IPS DF 6.9 (cell line): ENCODE results near the gene XPOT.
A peak's percentile ranks its signal among the peaks of the same experiment; 100 is the strongest.

Experiments used
- DNase-seq: peaks from one replicate; pipeline ENCODE4 v3.0.0-alpha.2; 2013; ENCODE audit warnings: low read depth, low spot score
- H3K27ac ChIP-seq: one replicate; pipeline ENCODE4 v1.5.1; 2013; ENCODE audit warnings: low read length, control low read depth
- H3K27me3 ChIP-seq: 2 replicates; pipeline ENCODE4 v1.6.1; 2013; ENCODE audit warnings: mild to moderate bottlenecking, low read length; ENCODE audit not compliant: control insufficient read depth, insufficient read depth
- H3K36me3 ChIP-seq: 2 replicates; pipeline ENCODE4 v1.6.1; 2013; ENCODE audit warnings: low read length; ENCODE audit not compliant: control insufficient read depth, insufficient read depth
- H3K4me1 ChIP-seq: 2 replicates; pipeline ENCODE4 v1.6.1; 2013; ENCODE audit warnings: low read length; ENCODE audit not compliant: control insufficient read depth, insufficient read depth
- H3K4me3 ChIP-seq: 2 replicates; pipeline ENCODE4 v1.5.1; 2013; ENCODE audit warnings: mild to moderate bottlenecking, low read length
- H3K9me3 ChIP-seq: 2 replicates; pipeline ENCODE4 v1.6.1; 2013; ENCODE audit warnings: low read length, inconsistent platforms; ENCODE audit not compliant: control insufficient read depth, insufficient read depth
- WGBS: extraction: QIAGEN DNeasy Blood & Tissue Kit; methylation state at CpG from one replicate; pipeline ENCODE4 v1.1.7; 2013; ENCODE audit warnings: mixed read lengths, missing lambda C conversion rate; ENCODE audit not compliant: insufficient read length, insufficient coverage; 5-methylcytosine and 5-hydroxymethylcytosine counted together

Gene XPOT

DNA sequence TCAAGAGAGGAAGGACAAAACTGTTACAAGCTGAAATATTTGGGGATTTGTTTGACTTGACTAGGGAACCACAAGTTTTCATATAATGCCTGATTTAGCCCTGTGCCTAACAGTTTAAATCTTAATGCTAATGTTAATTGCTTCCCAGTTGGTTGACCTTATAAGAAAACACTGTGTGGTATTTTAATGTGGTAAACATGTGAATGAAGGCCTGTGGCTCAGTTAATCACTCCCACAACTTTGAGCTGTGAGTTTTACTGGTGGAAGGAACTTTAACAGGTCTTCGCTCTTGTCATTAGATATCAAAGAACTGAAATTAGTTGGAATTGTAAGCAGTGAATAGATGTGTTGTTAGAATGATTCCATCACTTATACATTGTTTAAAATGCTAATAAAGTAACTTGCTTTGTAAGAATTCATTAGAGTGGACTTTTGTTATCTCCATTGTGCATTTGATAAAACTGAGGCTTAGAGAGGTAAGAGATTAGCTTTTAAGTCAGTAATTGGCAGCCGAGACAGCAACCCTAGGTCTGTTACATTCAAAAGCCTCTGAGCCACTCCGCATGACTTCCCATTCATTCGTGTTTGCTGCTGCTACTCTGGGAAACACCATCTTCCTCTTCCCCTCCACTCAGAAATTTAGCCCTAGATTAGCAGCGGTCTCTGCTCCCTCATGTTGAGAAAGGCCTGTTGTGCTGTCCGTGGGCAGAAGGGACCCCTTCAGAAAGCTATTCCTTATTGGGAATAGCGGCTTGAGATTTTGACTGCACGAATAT is 46.7 kb downstream of the XPOT start:
- Histone ChIP-seq H3K27ac (no peak overlapping the region), H3K27me3 (no peaks in the 10 kb centered on the region)
- no CpG with 5 or more reads among the region's 8 CpGs for WGBS

DNA sequence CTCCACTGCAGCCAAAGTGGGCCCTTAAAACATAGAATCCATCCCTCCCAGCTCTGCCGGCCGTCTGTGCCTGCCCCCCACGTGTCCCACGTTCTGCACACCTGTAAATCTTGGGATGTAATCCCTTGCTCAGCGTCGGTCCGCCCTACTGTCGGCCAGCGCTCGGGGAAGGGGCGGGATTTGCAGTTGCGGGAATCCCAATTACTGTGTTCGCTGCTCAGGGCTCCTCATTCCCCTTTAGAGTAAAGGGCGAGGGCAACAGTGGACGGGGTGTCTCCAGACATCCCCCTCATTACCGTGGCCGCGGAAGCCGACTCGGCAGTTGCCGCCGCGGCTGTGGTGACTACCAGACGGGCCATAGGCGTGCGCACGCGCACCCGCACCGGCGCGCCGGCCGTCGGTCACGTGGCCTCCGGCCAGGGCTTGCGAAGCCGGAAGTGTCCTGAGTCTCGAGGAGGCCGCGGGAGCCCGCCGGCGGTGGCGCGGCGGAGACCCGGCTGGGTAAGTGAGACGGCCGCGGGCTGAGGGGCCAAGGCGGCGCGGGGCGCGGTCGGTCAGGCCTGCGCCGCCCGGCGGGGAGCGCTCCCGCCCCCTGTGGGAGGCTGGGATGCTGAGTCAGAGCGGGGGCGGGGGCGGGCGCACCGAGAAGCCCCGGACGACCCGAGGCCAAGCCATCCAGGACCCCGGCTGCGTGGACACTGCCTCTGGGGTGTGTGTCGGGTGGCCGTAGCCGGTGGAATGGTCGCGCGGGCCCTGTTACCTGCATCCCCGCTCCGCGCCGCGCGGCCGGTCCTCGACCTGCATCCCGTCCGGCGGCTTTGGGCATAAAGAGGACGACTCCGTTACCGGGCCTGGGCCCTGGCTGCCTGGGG is 47.7 kb downstream of the XPOT start, which contains the start of gene TBK1:
Gene TBK1, plus strand, starts transcription at position 434 of the 872 bp plus-strand sequence. CDS start 3,751 bp downstream, outside the sequence.
- Histone ChIP-seq H3K27me3 (no peaks in the 10 kb centered on the region), H3K4me3 (peak within 1 kb of the TSS; percentile 68), H3K9me3 (no peaks in the 10 kb centered on the region), H3K4me1 (no peaks in the 10 kb centered on the region), H3K36me3 (peaks cover 3% of the 10 kb centered on the region; the same call in 1 of the 2 replicates), H3K27ac (no peak within 1 kb of the TSS)
- peak; percentile 63 for DNase-seq
- no CpG with 5 or more reads among the region's 94 CpGs for WGBS

More for the DNA sequence above, 46.7 kb downstream of the XPOT start:
- Histone ChIP-seq H3K4me1 (no peaks in the 10 kb centered on the region), H3K9me3 (no peaks in the 10 kb centered on the region), H3K36me3 (peaks cover 3% of the 10 kb centered on the region; the same call in 1 of the 2 replicates), H3K4me3 (peak overlapping the region; percentile 15; the same call in 1 of the 2 replicates)
- no peak for DNase-seq

DNA sequence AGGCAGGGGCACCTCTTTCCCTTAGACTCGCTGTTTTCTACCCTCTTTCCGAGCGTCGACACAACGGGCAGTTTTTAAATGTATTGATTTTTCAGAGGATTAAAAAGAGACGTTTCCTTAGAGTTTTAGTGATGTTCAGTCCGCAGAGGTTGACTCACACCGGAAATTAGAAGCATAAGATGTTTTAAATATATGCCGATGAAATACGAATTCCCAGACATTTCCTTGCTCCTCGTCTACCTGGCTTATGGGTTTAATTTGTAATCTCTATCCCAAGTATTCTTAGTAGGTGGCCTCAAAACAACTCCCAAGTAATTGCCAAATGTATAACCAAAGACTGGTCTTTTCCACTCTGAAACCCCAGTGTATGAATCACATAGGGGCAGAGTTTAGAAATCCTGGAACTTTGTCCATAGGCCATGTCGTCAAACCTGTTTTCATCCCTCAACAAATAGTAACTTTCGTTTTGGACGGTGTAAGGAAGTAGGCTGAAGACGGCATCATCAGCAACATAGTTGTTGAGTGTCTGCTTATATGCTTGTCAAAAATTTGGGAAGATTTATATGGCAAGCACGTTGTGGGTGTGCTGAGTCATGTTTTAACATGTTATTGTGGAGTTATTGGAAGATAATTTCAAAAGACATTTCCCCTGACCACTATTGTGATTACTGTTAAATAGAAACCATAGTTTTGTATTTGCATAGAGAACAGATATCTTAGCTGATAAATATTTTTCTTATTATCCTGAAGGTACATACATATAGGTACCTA is 48.6 kb downstream of the XPOT start:
- Histone ChIP-seq H3K36me3 (no peaks in the 10 kb centered on the region), H3K27me3 (no peaks in the 10 kb centered on the region), H3K4me1 (no peaks in the 10 kb centered on the region), H3K9me3 (no peaks in the 10 kb centered on the region), H3K4me3 (peak overlapping the region; percentile 68), H3K27ac (no peak overlapping the region)
- no peak for DNase-seq
- no CpG with 5 or more reads among the region's 16 CpGs for WGBS

DNA sequence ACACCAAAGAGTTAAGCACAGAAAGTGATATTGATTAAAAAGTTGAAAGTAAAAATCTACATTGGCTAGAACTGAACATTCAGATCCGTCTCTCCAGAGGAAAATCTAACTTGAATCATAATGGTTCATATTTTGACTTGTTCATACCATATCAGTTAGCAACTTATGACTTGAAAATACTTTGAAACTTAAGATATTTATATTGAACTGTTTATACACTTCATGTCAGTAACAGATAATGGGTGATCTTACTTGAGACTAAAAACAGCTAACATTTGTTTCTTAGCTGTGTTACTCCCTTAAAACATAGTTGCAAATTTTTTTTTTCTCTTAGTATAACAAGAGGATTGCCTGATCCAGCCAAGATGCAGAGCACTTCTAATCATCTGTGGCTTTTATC is 51.3 kb downstream of the XPOT start:
- H3K36me3 ChIP-seq, result no peaks in the 10 kb centered on the region
- DNase-seq, result no peak
- no peaks in the 10 kb centered on the region for H3K4me1 ChIP-seq
- WGBS, result no CpG with 5 or more reads among the region's 1 CpG
- no peak overlapping the region for H3K4me3 ChIP-seq
- no peaks in the 10 kb centered on the region for H3K27me3 ChIP-seq
- no peaks in the 10 kb centered on the region for H3K9me3 ChIP-seq
- no peak overlapping the region for H3K27ac ChIP-seq

DNA sequence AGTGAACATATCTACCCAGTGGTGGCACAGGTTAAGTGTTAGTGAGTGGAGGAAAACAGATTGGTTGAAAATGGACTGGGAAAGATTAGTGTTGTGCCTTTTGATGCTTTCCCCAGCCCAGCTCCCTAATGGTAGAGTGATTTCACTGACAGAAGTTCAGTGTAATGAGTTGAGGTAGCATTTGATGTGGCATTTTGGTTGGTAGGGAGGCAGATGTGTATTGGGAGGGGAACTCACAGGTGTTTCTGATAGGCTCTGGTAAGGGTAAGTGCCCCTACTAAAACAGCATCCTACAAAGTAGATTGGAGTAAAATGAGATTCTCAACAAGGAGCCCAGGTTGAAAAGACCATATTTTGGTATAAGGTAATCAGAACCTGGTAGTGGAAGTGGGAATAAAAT is 51.9 kb downstream of the XPOT start:
- H3K4me1 ChIP-seq, result no peaks in the 10 kb centered on the region

DNA sequence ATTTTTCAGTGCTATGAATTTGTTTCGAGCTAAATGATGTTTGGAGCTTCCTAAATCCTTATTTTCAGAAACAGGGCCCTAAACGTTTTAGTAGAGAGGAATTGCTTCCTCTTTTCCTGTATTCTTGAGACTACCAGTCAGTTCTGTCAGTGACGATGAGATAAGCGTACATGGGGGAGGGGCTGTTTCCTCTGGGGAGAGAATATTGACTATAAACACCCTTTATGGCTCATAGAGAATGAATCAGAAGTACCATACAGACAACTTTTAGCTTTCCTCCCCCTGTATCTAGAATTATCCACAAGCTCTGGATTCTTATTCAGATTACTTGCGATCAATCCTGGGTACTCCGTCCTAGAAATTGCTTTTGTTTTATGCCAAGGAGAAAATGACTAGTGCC is 52.8 kb downstream of the XPOT start:
- no peak for DNase-seq
- no peaks in the 10 kb centered on the region for H3K4me1 ChIP-seq
- H3K4me3 ChIP-seq, result no peak overlapping the region
- H3K27ac ChIP-seq, result no peak overlapping the region
- H3K27me3 ChIP-seq, result no peaks in the 10 kb centered on the region
- WGBS, result no CpG with 5 or more reads among the region's 6 CpGs
- H3K9me3 ChIP-seq, result no peaks in the 10 kb centered on the region
- no peaks in the 10 kb centered on the region for H3K36me3 ChIP-seq

More for the DNA sequence above, 51.9 kb downstream of the XPOT start:
- Histone ChIP-seq H3K36me3 (no peaks in the 10 kb centered on the region), H3K9me3 (no peaks in the 10 kb centered on the region), H3K27ac (no peak overlapping the region), H3K4me3 (no peak overlapping the region), H3K27me3 (no peaks in the 10 kb centered on the region)
- DNase-seq, result no peak

DNA sequence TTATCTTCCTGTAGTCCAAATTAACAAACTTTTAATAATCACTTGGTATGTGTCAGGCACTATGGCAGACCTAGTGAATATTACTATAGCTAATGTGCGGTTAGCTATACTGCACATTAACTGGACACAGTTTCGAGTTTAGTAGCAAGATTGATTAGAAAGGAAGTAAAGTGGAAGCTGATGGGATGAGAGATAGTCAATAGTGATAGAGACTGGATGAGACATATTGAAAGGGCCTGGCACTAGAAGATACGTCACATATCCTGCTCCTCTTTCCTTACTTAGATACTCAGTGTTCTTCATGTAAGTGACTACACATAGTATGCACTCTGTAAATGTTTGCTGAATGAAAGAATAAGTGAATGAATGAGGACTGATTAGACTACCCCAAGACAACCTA is 53.3 kb downstream of the XPOT start:
- DNase-seq, result no peak

DNA sequence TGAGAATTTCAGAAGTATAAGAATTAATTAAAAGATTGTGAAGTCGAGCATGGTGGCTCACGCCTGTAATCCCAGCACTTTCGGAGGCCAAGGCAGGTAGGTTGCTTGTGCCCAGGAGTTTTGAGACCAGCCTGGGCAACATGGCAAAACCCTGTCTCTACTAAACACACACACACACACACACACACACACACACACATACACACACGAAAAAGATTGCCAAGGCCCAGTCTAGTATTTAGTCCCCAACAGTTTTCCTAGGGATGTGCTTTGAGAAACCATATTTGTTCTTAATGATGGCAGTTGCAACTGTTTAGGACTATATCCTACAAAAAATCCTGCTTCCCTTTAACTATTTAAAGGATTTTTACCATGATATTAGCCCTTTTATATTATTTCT is 53.7 kb downstream of the XPOT start:
- WGBS, result no CpG with 5 or more reads among the region's 4 CpGs
- no peaks in the 10 kb centered on the region for H3K4me1 ChIP-seq
- H3K4me3 ChIP-seq, result no peak overlapping the region
- no peak overlapping the region for H3K27ac ChIP-seq
- no peak for DNase-seq
- H3K27me3 ChIP-seq, result no peaks in the 10 kb centered on the region
- H3K36me3 ChIP-seq, result no peaks in the 10 kb centered on the region
- no peaks in the 10 kb centered on the region for H3K9me3 ChIP-seq

More for the DNA sequence above, 53.3 kb downstream of the XPOT start:
- Histone ChIP-seq H3K27ac (no peak overlapping the region), H3K9me3 (no peaks in the 10 kb centered on the region), H3K4me3 (no peak overlapping the region), H3K4me1 (no peaks in the 10 kb centered on the region), H3K36me3 (no peaks in the 10 kb centered on the region), H3K27me3 (no peaks in the 10 kb centered on the region)
- WGBS, result no CpG with 5 or more reads among the region's 3 CpGs

DNA sequence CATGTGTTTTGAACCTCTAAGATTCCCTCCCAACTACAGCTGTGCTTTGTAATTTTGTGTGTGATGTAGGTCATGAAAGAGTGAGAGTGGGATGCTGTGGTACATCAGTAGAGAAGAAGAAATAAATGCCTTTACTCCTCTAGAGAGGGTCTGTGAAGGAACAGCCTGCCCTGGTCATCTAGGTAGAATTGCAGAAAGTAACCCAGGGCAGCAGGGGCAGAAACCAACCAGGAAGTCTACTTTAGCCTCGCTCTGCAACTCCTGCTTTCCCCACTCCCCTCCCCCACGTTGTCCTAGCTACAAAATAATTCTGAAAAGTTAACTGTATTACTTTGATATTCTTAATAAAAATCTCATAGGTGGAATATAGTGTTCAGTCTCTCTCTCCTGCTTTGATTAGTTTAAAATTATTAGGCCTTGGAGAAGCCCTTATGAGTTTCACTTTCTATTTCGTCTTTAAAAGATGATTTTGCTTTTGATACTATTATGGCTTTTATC is 55.3 kb downstream of the XPOT start:
- no CpG with 5 or more reads among the region's 3 CpGs for WGBS
- Histone ChIP-seq H3K36me3 (no peaks in the 10 kb centered on the region), H3K27me3 (no peaks in the 10 kb centered on the region), H3K4me3 (no peak overlapping the region), H3K4me1 (no peaks in the 10 kb centered on the region), H3K27ac (no peak overlapping the region), H3K9me3 (no peaks in the 10 kb centered on the region)
- DNase-seq, result no peak
